Skin epidermis (tissue), 12 donors: Measurements from ENCODE around the gene SDHAF1.
"Not testable (repeated sequence)": the region's sequence is repeated elsewhere in the genome, so short reads cannot be mapped to it uniquely, and the experiment has no call there.

Experiments
- H3K27ac ChIP-seq, 21 experiments: fragments of 200-600 bp; sonication (generic) in 11 of 21; one replicate each; pipeline ENCODE4 v1.5.0; 2020; ENCODE audit warnings: mild to moderate bottlenecking in 3 of 21, inconsistent platforms in 2 of 21, moderate library complexity in 2 of 21
- H3K4me3 ChIP-seq, 7 experiments: fragments of 200-600 bp; sonication (generic) in 2 of 7; one replicate each; pipeline ENCODE4 v1.5.0; 2020; ENCODE audit warnings: inconsistent platforms in 2 of 7, mild to moderate bottlenecking in 2 of 7, moderate library complexity in 1 of 7

Gene SDHAF1

GRCh38 chr19:35995048-35995993, at the start of gene SDHAF1:
Gene SDHAF1, plus strand, starts transcription at chr19:35995188. Its CDS starts 87 bp downstream, at chr19:35995275.
- peak within 1 kb of the TSS; percentile 75 to 98 (median 85) for H3K4me3 ChIP-seq
- H3K27ac ChIP-seq = peak within 1 kb of the TSS; percentile 27 to 94 (median 84)

GRCh38 chr19:35946203-35946602, 48.8 kb upstream of the SDHAF1 start:
- Histone ChIP-seq H3K27ac (no peak overlapping the region), H3K4me3 (no peak overlapping the region)

- no peak overlapping the region for H3K4me3 ChIP-seq
- no peak overlapping the region for H3K27ac ChIP-seq
Measured at GRCh38 chr19:35949131-35949530, 45.9 kb upstream of the SDHAF1 start.

- H3K4me3 ChIP-seq = no peak overlapping the region
- H3K27ac ChIP-seq = no peak overlapping the region
Measured at GRCh38 chr19:35955881-35956634, 38.9 kb upstream of the SDHAF1 start.

- H3K27ac ChIP-seq, H3K4me3 ChIP-seq: not testable (repeated sequence)
Measured at GRCh38 chr19:35957411-35957810, 37.6 kb upstream of the SDHAF1 start.

- peak overlapping the region in 2 of 7 experiments; percentile 11 to 29 for H3K4me3 ChIP-seq
- peak overlapping the region in 3 of 21 experiments; percentile 16 to 63 (median 59) for H3K27ac ChIP-seq
Measured at GRCh38 chr19:35958660-35959039, 36.3 kb upstream of the SDHAF1 start.

GRCh38 chr19:35959040-35959967, 35.7 kb upstream of the SDHAF1 start:
- Histone ChIP-seq H3K27ac (peak overlapping the region in 4 of 21 experiments; percentile 16 to 63 (median 40)), H3K4me3 (peak overlapping the region in 6 of 7 experiments; percentile 2 to 29 (median 16))

GRCh38 chr19:35959968-35960320, 35.0 kb upstream of the SDHAF1 start:
- H3K4me3 ChIP-seq = peak overlapping the region in 1 of 7 experiments; percentile 24
- peak overlapping the region in 1 of 21 experiments; percentile 63 for H3K27ac ChIP-seq

- Histone ChIP-seq H3K27ac (no peak overlapping the region), H3K4me3 (no peak overlapping the region)
Measured at GRCh38 chr19:35960432-35960972, 34.5 kb upstream of the SDHAF1 start.

- H3K27ac ChIP-seq = no peak overlapping the region
- no peak overlapping the region for H3K4me3 ChIP-seq
Measured at GRCh38 chr19:35963514-35963913, 31.5 kb upstream of the SDHAF1 start.

- H3K27ac ChIP-seq = no peak overlapping the region
- no peak overlapping the region for H3K4me3 ChIP-seq
Measured at GRCh38 chr19:35966771-35967170, 28.2 kb upstream of the SDHAF1 start.

- Histone ChIP-seq H3K27ac (no peak overlapping the region), H3K4me3 (no peak overlapping the region)
Measured at GRCh38 chr19:35973487-35973886, 21.5 kb upstream of the SDHAF1 start.

GRCh38 chr19:35975608-35976214, 19.3 kb upstream of the SDHAF1 start:
- Histone ChIP-seq H3K4me3 (no peak overlapping the region), H3K27ac (no peak overlapping the region)

- no peak overlapping the region for H3K4me3 ChIP-seq
Measured at GRCh38 chr19:35977446-35978222, 17.4 kb upstream of the SDHAF1 start.

GRCh38 chr19:35978271-35978670, 16.7 kb upstream of the SDHAF1 start:
- Histone ChIP-seq H3K27ac (no peak overlapping the region), H3K4me3 (no peak overlapping the region)

More at GRCh38 chr19:35977446-35978222, 17.4 kb upstream of the SDHAF1 start:
- no peak overlapping the region for H3K27ac ChIP-seq

GRCh38 chr19:35978832-35979365, 16.1 kb upstream of the SDHAF1 start:
- Histone ChIP-seq H3K27ac (no peak overlapping the region), H3K4me3 (no peak overlapping the region)

- H3K27ac ChIP-seq, H3K4me3 ChIP-seq: not testable (repeated sequence)
Measured at GRCh38 chr19:35980997-35981396, 14.0 kb upstream of the SDHAF1 start.

GRCh38 chr19:35983177-35983576, 11.8 kb upstream of the SDHAF1 start:
- Histone ChIP-seq H3K4me3 (no peak overlapping the region), H3K27ac (no peak overlapping the region)
